H1 (cell line): ENCODE data around the gene PLXDC2. TPM values are rescaled to one million over a fixed set of nuclear protein-coding genes. Genes with fewer than 3 reads are reported as not detected.

Experiments used
- CTCF ChIA-PET: fragments of 300-600 bp; sonication (Branson Sonifier 250); formaldehyde crosslinking; loops from one replicate; lab custom pipeline; 2021; ENCODE audit not compliant: partially characterized antibody; lab: Charles Lee
- POLR2A ChIA-PET: fragments of 300-600 bp; sonication (Branson Sonifier 250); formaldehyde crosslinking; loops from one replicate; lab custom pipeline; 2021; ENCODE audit warnings: inconsistent platforms; ENCODE audit not compliant: partially characterized antibody; lab: Charles Lee
- DNase-seq, 2 experiments: peaks; one replicate each; pipeline versions ENCODE4 v3.0.0 to v3.0.0-alpha.2; 2010 to 2022; ENCODE audit warnings: low spot score in 2 of 2, low read depth in 1 of 2, mixed read lengths in 1 of 2
- FAIRE-seq: peaks from 2 replicates; lab custom pipeline; 2011; peaks lifted over from hg19 to GRCh38; lab: Jason Lieb, UNC
- H2AFZ ChIP-seq: 2 replicates; pipeline ENCODE4 v1.8.1; 2012; ENCODE audit warnings: low read length, inconsistent platforms
- H2AK5ac ChIP-seq: 2 replicates; pipeline ENCODE4 v1.6.1; 2013; ENCODE audit warnings: low read depth, low read length
- H2BK120ac ChIP-seq: replicated peaks from 2 replicates; pipeline ENCODE3; 2013; ENCODE audit warnings: low read depth, low read length, inconsistent platforms
- H2BK12ac ChIP-seq: 2 replicates; pipeline ENCODE4 v1.6.1; 2013; ENCODE audit warnings: low read depth, low read length
- H2BK15ac ChIP-seq: 2 replicates; pipeline ENCODE4 v1.6.1; 2013; ENCODE audit warnings: low read length
- H2BK20ac ChIP-seq: 2 replicates; pipeline ENCODE4 v1.6.1; 2013; ENCODE audit warnings: low read length
- H2BK5ac ChIP-seq: 2 replicates; pipeline ENCODE4 v1.6.1; 2013; ENCODE audit warnings: low read depth, low read length
- H3K14ac ChIP-seq: 2 replicates; pipeline ENCODE4 v1.6.1; 2013; ENCODE audit warnings: inconsistent platforms; ENCODE audit not compliant: insufficient read length
- H3K18ac ChIP-seq: 2 replicates; pipeline ENCODE4 v1.6.1; 2013; ENCODE audit warnings: low read length; ENCODE audit errors: extremely low read depth
- H3K23ac ChIP-seq: 2 replicates; pipeline ENCODE4 v1.6.1; 2013; ENCODE audit warnings: inconsistent platforms; ENCODE audit not compliant: insufficient read length
- H3K23me2 ChIP-seq: 2 replicates; pipeline ENCODE4 v1.6.1; 2013; ENCODE audit warnings: low read depth, low read length
- H3K27ac ChIP-seq: 2 replicates; pipeline ENCODE4 v1.6.1; 2011; ENCODE audit warnings: low read depth, low read length, inconsistent platforms
- H3K27me3 ChIP-seq, 4 experiments: replicated peaks in 1 of 4; 1 replicate in 1 of 4; 2 replicates in 3 of 4; pipeline versions ENCODE4 v1.6.1 to v1.8.1; 2011 to 2013; ENCODE audit warnings: low read length in 3 of 4, mild to moderate bottlenecking in 3 of 4, inconsistent platforms in 2 of 4, mixed read lengths in 2 of 4, moderate library complexity in 1 of 4; ENCODE audit not compliant: control insufficient read depth in 3 of 4, insufficient read depth in 3 of 4; ENCODE audit errors: extremely low read depth in 1 of 4
- H3K36me3 ChIP-seq, 4 experiments: 2 replicates each; pipeline versions ENCODE4 v1.6.1 to v1.8.1; 2011 to 2013; ENCODE audit warnings: mild to moderate bottlenecking in 4 of 4, low read length in 3 of 4, moderate library complexity in 2 of 4, control low read depth in 1 of 4, inconsistent platforms in 1 of 4; ENCODE audit not compliant: insufficient read depth in 4 of 4, control insufficient read depth in 2 of 4
- H3K4ac ChIP-seq: replicated peaks from 2 replicates; pipeline ENCODE3; 2013; ENCODE audit warnings: low read length, low read depth, mixed read lengths, inconsistent platforms; ENCODE audit not compliant: insufficient read length
- H3K4me1 ChIP-seq, 4 experiments: replicated peaks in 1 of 4; 1 replicate in 1 of 4; 2 replicates in 3 of 4; pipeline versions ENCODE4 v1.6.1 to v1.8.1; 2011 to 2013; ENCODE audit warnings: low read length in 3 of 4, inconsistent platforms in 2 of 4, mixed read lengths in 1 of 4; ENCODE audit not compliant: insufficient read depth in 4 of 4, control insufficient read depth in 3 of 4
- H3K4me2 ChIP-seq, 2 experiments: 2 replicates each; pipeline versions ENCODE4 v1.6.1 to v1.8.1; 2011 to 2013; ENCODE audit warnings: low read depth in 2 of 2, low read length in 2 of 2, control low read depth in 1 of 2, inconsistent platforms in 1 of 2, mild to moderate bottlenecking in 1 of 2; ENCODE audit not compliant: insufficient read depth in 1 of 2
- H3K4me3 ChIP-seq, 4 experiments: fragments of 200-600, 300-600 bp in 1 of 4; sonication (generic), shearing (Covaris generic), sonication (Bioruptor Twin) in 1 of 4; 2 replicates each; pipeline versions ENCODE4 v1.5.1 to v1.8.1; 2011 to 2016; ENCODE audit warnings: low read length in 4 of 4, low read depth in 3 of 4, control low read depth in 2 of 4, inconsistent platforms in 2 of 4, mild to moderate bottlenecking in 2 of 4, mixed read lengths in 1 of 4, moderate library complexity in 1 of 4; ENCODE audit not compliant: insufficient read depth in 2 of 4; ENCODE audit errors: extremely low read depth in 1 of 4
- H3K56ac ChIP-seq: replicated peaks from 2 replicates; pipeline ENCODE3; 2013; ENCODE audit warnings: low read depth, mild to moderate bottlenecking, mixed read lengths, low read length, inconsistent platforms; ENCODE audit not compliant: insufficient read length
- H3K79me1 ChIP-seq: 2 replicates; pipeline ENCODE4 v1.6.1; 2013; ENCODE audit warnings: low read depth, low read length, control low read depth
- H3K79me2 ChIP-seq, 2 experiments: 2 replicates each; pipeline versions ENCODE4 v1.6.1 to v1.8.1; 2012 to 2013; ENCODE audit warnings: low read length in 2 of 2, mild to moderate bottlenecking in 2 of 2, inconsistent platforms in 1 of 2; ENCODE audit not compliant: insufficient read depth in 2 of 2, control insufficient read depth in 1 of 2
- H3K9ac ChIP-seq, 4 experiments: replicated peaks in 1 of 4; 1 replicate in 1 of 4; 2 replicates in 3 of 4; pipeline versions ENCODE4 v1.6.1 to v1.8.1; 2011 to 2013; ENCODE audit warnings: low read depth in 3 of 4, low read length in 3 of 4, control low read depth in 2 of 4, mild to moderate bottlenecking in 2 of 4, moderate library complexity in 2 of 4, inconsistent platforms in 1 of 4; ENCODE audit errors: extremely low read depth in 1 of 4
- H3K9me3 ChIP-seq, 2 experiments: 2 replicates each; pipeline versions ENCODE4 v1.6.1 to v1.8.1; 2012 to 2013; ENCODE audit warnings: mild to moderate bottlenecking in 2 of 2, moderate library complexity in 2 of 2, control low read depth in 1 of 2, inconsistent platforms in 1 of 2, low read depth in 1 of 2, low read length in 1 of 2, mixed read lengths in 1 of 2; ENCODE audit not compliant: insufficient read depth in 2 of 2
- H4K20me1 ChIP-seq, 2 experiments: replicated peaks in 1 of 2; 2 replicates each; pipeline versions ENCODE3 to v1.8.1; 2011 to 2013; ENCODE audit warnings: inconsistent platforms in 2 of 2, low read length in 2 of 2, mild to moderate bottlenecking in 1 of 2; ENCODE audit not compliant: insufficient read depth in 2 of 2, control insufficient read depth in 1 of 2
- H4K5ac ChIP-seq: 2 replicates; pipeline ENCODE4 v1.6.1; 2013; ENCODE audit warnings: low read length, low read depth, mixed read lengths, inconsistent platforms; ENCODE audit not compliant: insufficient read length
- H4K8ac ChIP-seq: 2 replicates; pipeline ENCODE4 v1.8.0; 2013; ENCODE audit warnings: mild to moderate bottlenecking, moderate library complexity, low read length, inconsistent platforms; ENCODE audit not compliant: insufficient read depth; ENCODE audit errors: extremely low read depth
- H4K91ac ChIP-seq: replicated peaks from 2 replicates; pipeline ENCODE3; 2013; ENCODE audit warnings: low read length, mixed read lengths, inconsistent platforms; ENCODE audit not compliant: insufficient read length
- BACH1 ChIP-seq: IDR thresholded peaks from 2 replicates; pipeline ENCODE4 v1.6.1; 2012; ENCODE audit warnings: low read length, improper control_type of control experiment
- CTBP2 ChIP-seq: IDR thresholded peaks from 2 replicates; pipeline ENCODE4 v1.7.0; 2011; ENCODE audit warnings: borderline replicate concordance, mild to moderate bottlenecking, moderate library complexity, mixed read lengths, low read length; ENCODE audit not compliant: insufficient read depth, insufficient read length
- CTCF ChIP-seq, 3 experiments: IDR thresholded peaks; 1 replicate in 2 of 3; 2 replicates in 1 of 3; pipeline versions ENCODE4 v1.5.1 to v1.6.1; 2011; ENCODE audit warnings: low read length in 3 of 3, mild to moderate bottlenecking in 3 of 3, inconsistent platforms in 2 of 3, low read depth in 1 of 3, moderate library complexity in 1 of 3; ENCODE audit not compliant: insufficient read depth in 1 of 3; ENCODE audit errors: control extremely low read depth in 1 of 3
- EP300 ChIP-seq, 2 experiments: IDR thresholded peaks; 1 replicate in 1 of 2; 2 replicates in 1 of 2; pipeline ENCODE4 v1.6.1; 2011 to 2012; ENCODE audit warnings: low read depth in 2 of 2, low read length in 2 of 2, mild to moderate bottlenecking in 2 of 2, borderline replicate concordance in 1 of 2, inconsistent platforms in 1 of 2, moderate library complexity in 1 of 2
- KDM5A ChIP-seq: fragments of 200-600 bp; IDR thresholded peaks from 2 replicates; pipeline ENCODE4 v1.7.1; 2012; ENCODE audit warnings: mild to moderate bottlenecking, low read length, inconsistent platforms, mixed read lengths
- PHF8 ChIP-seq: fragments of 200-600 bp; sonication (generic); conservative IDR thresholded peaks from 2 replicates; pipeline ENCODE4 v1.7.1; 2012; ENCODE audit warnings: low read depth, mild to moderate bottlenecking, inconsistent platforms, low read length, moderate library complexity
- RAD21 ChIP-seq, 2 experiments: IDR thresholded peaks in 1 of 2; conservative IDR thresholded peaks in 1 of 2; 2 replicates each; pipeline ENCODE4 v1.6.1; 2011; ENCODE audit warnings: low read depth in 2 of 2, low read length in 2 of 2, improper control_type of control experiment in 1 of 2, inconsistent platforms in 1 of 2, mild to moderate bottlenecking in 1 of 2, moderate library complexity in 1 of 2
- TBP ChIP-seq: IDR thresholded peaks from 2 replicates; pipeline ENCODE4 v1.6.1; 2011; ENCODE audit warnings: low read depth, low read length, improper control_type of control experiment
- TCF12 ChIP-seq: IDR thresholded peaks from 2 replicates; pipeline ENCODE4 v1.6.1; 2011; ENCODE audit warnings: low read depth, mild to moderate bottlenecking, low read length
- WGBS, 2 experiments: shearing (Covaris generic) in 1 of 2; methylation state at CpG; one replicate each; pipeline versions ENCODE4 v1.1.6 to v1.1.7; 2013 to 2015; ENCODE audit warnings: low lambda C conversion rate in 2 of 2, mixed read lengths in 2 of 2, inconsistent platforms in 1 of 2, low coverage in 1 of 2, missing lambda C conversion rate in 1 of 2; ENCODE audit not compliant: insufficient replicate concordance in 2 of 2, insufficient coverage in 1 of 2, insufficient read length in 1 of 2; ENCODE audit errors: extremely low coverage in 1 of 2, missing lambda C conversion rate in 1 of 2; 5-methylcytosine and 5-hydroxymethylcytosine counted together
- polyA plus RNA-seq, 7 experiments: library from polyadenylated mRNA; depleted of rRNA in 3 of 7; stranded (reverse) in 5 of 7; unstranded in 2 of 7; fragments of >200 nt in 5 of 7; fragments of 200-250 nt in 2 of 7; gene quantifications; 1 replicate in 5 of 7; 2 replicates in 1 of 7; 4 replicates in 1 of 7; pipeline versions ENCODE4 v1.2.1 to v1.2.3, GENCODE V29; 2011 to 2013; ENCODE audit warnings: missing spikeins in 2 of 7, mixed read lengths in 2 of 7
- total RNA-seq: library from RNA; stranded (reverse); fragmentation: NEBNext Ultra II Directional; extraction: Animal tissue kit (Norgen Biotek cat#: 25700); gene quantifications from 2 replicates; pipeline ENCODE4 v1.2.1, GENCODE V29; 2021

PLXDC2 gene
- total and polyA plus RNA-seq, 2 of the 8 experiments (the other 6 are each of a cell fraction or from before 2014, with no cell fraction given): 23.0 to 40.5 TPM

GRCh38 chr10:19848226-19848985 lies 32.2 kb downstream of the PLXDC2 start:
- Histone ChIP-seq H3K79me1 (0 out of 2 replicates have a peak, but pooled peaks cover 2% of the 10 kb centered on the region), H3K23me2 (no peaks in the 10 kb centered on the region), H3K79me2 (peaks cover 6 to 91% of the 10 kb centered on the region in 2 experiments; a peak in 3 of 4 replicates), H3K23ac (no peak overlapping the region), H3K56ac (no peak overlapping the region), H2BK20ac (no peak overlapping the region), H4K5ac (no peak overlapping the region), H3K9ac (no peak overlapping the region), H3K4me3 (no peak overlapping the region), H3K27ac (no peak overlapping the region), H4K8ac (no peak overlapping the region), H3K4me1 (peaks cover 0 to 25% (median 6%) of the 10 kb centered on the region in 4 experiments; a peak in 3 of 7 replicates), H3K14ac (no peak overlapping the region), H2BK12ac (no peak overlapping the region), H4K20me1 (no peaks in the 10 kb centered on the region), H2AK5ac (no peak overlapping the region), H3K4ac (no peak overlapping the region), H2BK120ac (no peak overlapping the region), H4K91ac (no peak overlapping the region), H3K18ac (no peak overlapping the region), H2BK5ac (no peak overlapping the region; the same call in 1 of the 2 replicates), H3K27me3 (no peaks in the 10 kb centered on the region), H3K4me2 (no peak overlapping the region; a peak in 1 of 4 replicates), H2BK15ac (no peak overlapping the region), H3K36me3 (no peaks in the 10 kb centered on the region), H2AFZ (no peak overlapping the region), H3K9me3 (no peaks in the 10 kb centered on the region)
- POLR2A ChIA-PET: no interaction called here
- DNase-seq (no peak), FAIRE-seq (peak; percentile 91)
- CTCF ChIA-PET: no interaction called here
- WGBS, 2 experiments: 74% methylated on average over 7 of the region's 7 CpGs; no CpG with 5 or more reads in 1 of the 2 experiments
- TF ChIP-seq PHF8 (no peak), CTCF (IDR thresholded peaks at IDR 0.05; ENCODE audit: control extremely low read depth in 1 of 3, insufficient read depth in 1 of 3, low read depth in 1 of 3, low read length in 3 of 3) (no peak), EP300 (IDR thresholded peaks at IDR 0.05; ENCODE audit: borderline replicate concordance in 1 of 2, low read depth in 2 of 2, low read length in 2 of 2) (no peak), CTBP2 (no peak), BACH1 (no peak), RAD21 (IDR thresholded peaks at IDR 0.05 in 1 of 2, conservative IDR thresholded peaks at IDR 0.05 in 1 of 2; ENCODE audit: low read depth in 2 of 2, low read length in 2 of 2) (no peak), TCF12 (no peak), TBP (no peak), KDM5A (no peak)
